Measurements from ENCODE around the gene MICOS13. TPM values are rescaled to one million over a fixed set of nuclear protein-coding genes. Genes with fewer than 3 reads are reported as not detected.

The MICOS13 gene
- polyA plus RNA-seq, 1 donor from 2014 or later, result 46.0 TPM

GRCh38 chr19:5661483-5661882, 18.8 kb downstream of the MICOS13 start:
- Histone ChIP-seq H3K79me2 (replicated peaks; ENCODE audit: insufficient read depth, low read length) (no peaks in the 10 kb centered on the region), H3K27me3 (ENCODE audit: insufficient read depth, low read depth, low read length) (no peaks in the 10 kb centered on the region), H3K4me2 (ENCODE audit: low read length) (no peak overlapping the region), H3K9ac (ENCODE audit: low read length) (no peak overlapping the region), H3K4me3 (ENCODE audit: low read length) (no peak overlapping the region), H3K27ac (ENCODE audit: low read length) (no peak overlapping the region), H3K9me2 (ENCODE audit: insufficient read depth, low read length) (no peaks in the 10 kb centered on the region), H2AFZ (ENCODE audit: low read depth, low read length) (no peak overlapping the region), H3K36me3 (ENCODE audit: insufficient read depth, low read length) (no peaks in the 10 kb centered on the region), H4K20me1 (ENCODE audit: insufficient read depth) (no peaks in the 10 kb centered on the region), H3K9me3 (ENCODE audit: low read length) (no peaks in the 10 kb centered on the region), H3F3A (ENCODE audit: insufficient read depth, low read length, poor library complexity, severe bottlenecking) (no peaks in the 10 kb centered on the region)
- TF ChIP-seq MXI1 (conservative IDR thresholded peaks at IDR 0.05; ENCODE audit: poor library complexity, severe bottlenecking) (no peak), REST (IDR thresholded peaks at IDR 0.05; ENCODE audit: borderline replicate concordance) (no peak), CTCF (IDR thresholded peaks at IDR 0.05; ENCODE audit: poor library complexity, severe bottlenecking) (no peak), RAD21 (conservative IDR thresholded peaks at IDR 0.05) (no peak), POLR2AphosphoS5 (IDR thresholded peaks at IDR 0.05) (no peak), SMC3 (conservative IDR thresholded peaks at IDR 0.05; ENCODE audit: poor library complexity) (no peak), EZH2 (IDR thresholded peaks at IDR 0.05; ENCODE audit: borderline replicate concordance, insufficient read depth, low read length, poor library complexity, severe bottlenecking) (no peak), TAF1 (IDR thresholded peaks at IDR 0.05; ENCODE audit: low read depth) (no peak), EP300 (conservative IDR thresholded peaks at IDR 0.05; ENCODE audit: poor library complexity, severe bottlenecking) (no peak)

- Histone ChIP-seq H3K27me3 (ENCODE audit: insufficient read depth, low read depth, low read length) (no peaks in the 10 kb centered on the region), H3K9me3 (ENCODE audit: low read length) (no peaks in the 10 kb centered on the region), H2AFZ (ENCODE audit: low read depth, low read length) (no peak overlapping the region), H3K4me3 (ENCODE audit: low read length) (no peak overlapping the region), H4K20me1 (ENCODE audit: insufficient read depth) (no peaks in the 10 kb centered on the region), H3K4me2 (ENCODE audit: low read length) (no peak overlapping the region), H3K9me2 (ENCODE audit: insufficient read depth, low read length) (no peaks in the 10 kb centered on the region), H3K9ac (ENCODE audit: low read length) (no peak overlapping the region), H3K36me3 (ENCODE audit: insufficient read depth, low read length) (no peaks in the 10 kb centered on the region), H3K27ac (ENCODE audit: low read length) (no peak overlapping the region), H3K79me2 (replicated peaks; ENCODE audit: insufficient read depth, low read length) (no peaks in the 10 kb centered on the region), H3F3A (ENCODE audit: insufficient read depth, low read length, poor library complexity, severe bottlenecking) (no peaks in the 10 kb centered on the region)
- TF ChIP-seq RAD21 (conservative IDR thresholded peaks at IDR 0.05) (no peak), EZH2 (IDR thresholded peaks at IDR 0.05; ENCODE audit: borderline replicate concordance, insufficient read depth, low read length, poor library complexity, severe bottlenecking) (no peak), MXI1 (conservative IDR thresholded peaks at IDR 0.05; ENCODE audit: poor library complexity, severe bottlenecking) (no peak), TAF1 (IDR thresholded peaks at IDR 0.05; ENCODE audit: low read depth) (no peak)
These were observed 24.9 kb downstream of the MICOS13 start for GRCh38 chr19:5655412-5655811.
